ENCODE results near the gene VANGL2. TPM values are rescaled to one million over a fixed set of nuclear protein-coding genes. Genes with fewer than 3 reads are reported as not detected.

The VANGL2 gene
- total RNA-seq, 6 experiments from 2014 or later = 0.06 to 0.22 (median 0.12) TPM

GRCh38 chr1:160418483-160418882 lies 18.1 kb downstream of the VANGL2 start:
- DNase-seq (peak in 1 of 3 donors; percentile 16), ATAC-seq (no peak)
- H3K27ac ChIP-seq = no peak overlapping the region
- no peaks in the 10 kb centered on the region for H3K36me3 ChIP-seq
- H3K9me3 ChIP-seq = no peaks in the 10 kb centered on the region
- no peaks in the 10 kb centered on the region for H3K27me3 ChIP-seq
- no peak for TF ChIP-seq CTCF (IDR thresholded peaks at IDR 0.05)
- no peak for TF ChIP-seq POLR2A (IDR thresholded peaks at IDR 0.05)
- 69% methylated on average over 5 of the region's 6 CpGs for WGBS (ENCODE audit: insufficient coverage, low coverage, low lambda C conversion rate, missing lambda C conversion rate)
- H3K4me3 ChIP-seq = no peak overlapping the region
- intact Hi-C loops (cut with DNase I) = no loop called here
- H3K4me1 ChIP-seq = no peaks in the 10 kb centered on the region

GRCh38 chr1:160419150-160419837 lies 18.9 kb downstream of the VANGL2 start:
- Histone ChIP-seq H3K36me3 (no peaks in the 10 kb centered on the region), H3K4me1 (no peaks in the 10 kb centered on the region), H3K27ac (no peak overlapping the region), H3K27me3 (no peaks in the 10 kb centered on the region), H3K4me3 (no peak overlapping the region), H3K9me3 (no peaks in the 10 kb centered on the region)
- TF ChIP-seq POLR2A (IDR thresholded peaks at IDR 0.05) (no peak), CTCF (IDR thresholded peaks at IDR 0.05) (no peak)
- peak in 1 of 3 donors; percentile 25 for DNase-seq
- WGBS (ENCODE audit: insufficient coverage, low coverage, low lambda C conversion rate, missing lambda C conversion rate) = 76% methylated on average over 12 of the region's 34 CpGs
- intact Hi-C loops (cut with DNase I) = no loop called here
- ATAC-seq = no peak

- WGBS (ENCODE audit: insufficient coverage, low coverage, low lambda C conversion rate, missing lambda C conversion rate) = 79% methylated on average over 3 of the region's 4 CpGs
- intact Hi-C loops (cut with DNase I) = no loop called here
Measured at GRCh38 chr1:160419838-160420169, 19.4 kb downstream of the VANGL2 start.

GRCh38 chr1:160420881-160421842 lies 20.8 kb downstream of the VANGL2 start:
- no peak for TF ChIP-seq CTCF (IDR thresholded peaks at IDR 0.05)
- TF ChIP-seq POLR2A (IDR thresholded peaks at IDR 0.05) = no peak
- DNase-seq = peak in 1 of 3 donors; percentile 31
- H3K4me3 ChIP-seq = no peak overlapping the region
- no peaks in the 10 kb centered on the region for H3K9me3 ChIP-seq
- intact Hi-C loops (cut with DNase I) = no loop called here
- WGBS (ENCODE audit: insufficient coverage, low coverage, low lambda C conversion rate, missing lambda C conversion rate) = 93% methylated on average over 3 of the region's 7 CpGs
- no peaks in the 10 kb centered on the region for H3K36me3 ChIP-seq
- no peak overlapping the region for H3K27ac ChIP-seq
- H3K4me1 ChIP-seq = no peaks in the 10 kb centered on the region
- H3K27me3 ChIP-seq = no peaks in the 10 kb centered on the region
- ATAC-seq = no peak

More at GRCh38 chr1:160419838-160420169, 19.4 kb downstream of the VANGL2 start:
- Histone ChIP-seq H3K36me3 (no peaks in the 10 kb centered on the region), H3K27me3 (no peaks in the 10 kb centered on the region), H3K4me3 (no peak overlapping the region), H3K4me1 (no peaks in the 10 kb centered on the region), H3K9me3 (no peaks in the 10 kb centered on the region), H3K27ac (no peak overlapping the region)
- no peak for ATAC-seq
- no peak for DNase-seq
- TF ChIP-seq CTCF (IDR thresholded peaks at IDR 0.05) (no peak), POLR2A (IDR thresholded peaks at IDR 0.05) (no peak)
